GM21717 (cell line): Measurements from ENCODE around the gene SURF1.
A peak's percentile ranks its signal among the peaks of the same experiment; 100 is the strongest.

Experiments
- ATAC-seq: cut with Tn5 transposase; IDR thresholded peaks from one replicate; pipeline ENCODE4 v1.9.1; 2021; ENCODE audit warnings: mild to moderate bottlenecking, moderate library complexity; ENCODE audit not compliant: unreplicated experiment

SURF1 gene

DNA sequence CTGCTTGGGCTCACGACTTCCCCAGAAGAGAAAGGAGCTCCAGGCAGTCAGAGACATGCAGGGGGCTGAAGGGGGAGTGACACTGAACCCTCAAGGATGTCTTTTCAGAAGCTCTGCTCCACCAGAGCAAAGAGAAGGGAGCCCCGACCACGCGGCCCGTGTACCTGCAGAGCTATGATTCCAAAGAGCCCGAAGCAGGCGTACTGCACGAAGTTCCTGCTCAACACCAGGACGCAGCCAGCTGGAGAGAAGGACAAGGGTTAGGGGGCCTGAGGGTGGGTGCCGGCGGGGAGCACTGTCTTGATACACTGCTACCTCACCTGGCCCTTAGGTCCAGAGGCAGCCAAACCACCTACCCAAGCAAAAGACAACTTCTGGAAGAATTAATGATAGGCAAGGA is 10.1 kb upstream of the SURF1 start:
- ATAC-seq = no peak

DNA sequence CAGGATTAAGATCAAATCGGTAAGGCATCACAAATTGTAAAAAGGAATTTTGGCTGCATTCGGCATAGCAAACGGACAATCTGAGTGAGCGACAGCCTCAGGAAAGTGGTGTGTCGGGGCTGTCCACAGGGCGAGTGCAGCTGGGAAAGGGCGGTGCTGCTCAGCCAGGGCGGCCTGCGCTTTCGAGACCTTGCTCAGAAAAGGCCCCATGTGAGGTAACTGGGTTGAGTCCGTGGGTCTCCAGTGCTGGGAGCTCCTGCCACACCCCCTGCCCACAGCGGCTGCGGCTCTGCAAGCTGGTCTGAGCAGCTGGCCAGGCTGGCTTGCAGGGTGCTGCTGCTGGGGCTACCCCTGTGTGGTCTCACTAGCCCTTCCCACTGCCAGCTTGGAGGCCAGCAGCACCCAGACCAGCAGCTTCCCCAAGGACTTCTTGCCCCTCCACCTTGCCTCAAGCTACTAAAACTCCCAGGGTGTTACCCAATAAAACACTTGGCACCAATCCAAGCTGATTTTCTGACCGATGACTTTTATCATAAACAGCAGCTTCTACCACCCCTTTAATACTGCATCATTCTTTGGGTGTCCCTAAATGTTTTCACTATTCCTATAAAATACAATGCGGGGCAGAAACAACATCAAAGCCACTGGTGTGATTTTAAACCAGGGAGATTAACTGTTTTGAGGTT is 6.2 kb upstream of the SURF1 start:
- no peak for ATAC-seq

DNA sequence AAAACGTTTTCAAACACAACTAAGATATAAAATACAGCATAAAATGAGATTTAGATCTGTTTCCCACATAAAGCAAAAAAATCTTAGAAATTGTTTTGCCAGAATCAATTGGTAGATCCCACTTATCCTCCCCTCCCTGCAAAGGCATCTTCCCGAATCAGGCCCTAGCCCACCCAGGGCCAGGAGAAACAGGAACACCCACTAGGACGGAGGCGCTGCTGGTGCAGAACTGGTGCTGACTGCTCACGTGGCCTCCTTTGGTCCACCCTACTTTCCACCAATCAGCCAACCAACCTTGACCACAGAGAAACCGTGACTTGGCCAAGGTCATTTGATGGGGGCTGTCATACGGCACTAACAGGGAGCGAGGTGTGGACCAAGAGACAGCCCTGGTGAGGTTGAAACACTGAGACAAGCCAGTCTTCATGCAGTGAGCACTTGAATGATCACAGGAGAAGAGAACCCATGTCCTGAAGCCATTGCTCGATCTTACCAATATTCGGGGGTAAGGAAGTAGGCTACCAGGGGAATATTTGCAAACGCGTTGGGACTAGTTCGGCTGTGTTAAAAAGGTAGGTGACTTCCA is 5.3 kb upstream of the SURF1 start:
- ATAC-seq = no peak

DNA sequence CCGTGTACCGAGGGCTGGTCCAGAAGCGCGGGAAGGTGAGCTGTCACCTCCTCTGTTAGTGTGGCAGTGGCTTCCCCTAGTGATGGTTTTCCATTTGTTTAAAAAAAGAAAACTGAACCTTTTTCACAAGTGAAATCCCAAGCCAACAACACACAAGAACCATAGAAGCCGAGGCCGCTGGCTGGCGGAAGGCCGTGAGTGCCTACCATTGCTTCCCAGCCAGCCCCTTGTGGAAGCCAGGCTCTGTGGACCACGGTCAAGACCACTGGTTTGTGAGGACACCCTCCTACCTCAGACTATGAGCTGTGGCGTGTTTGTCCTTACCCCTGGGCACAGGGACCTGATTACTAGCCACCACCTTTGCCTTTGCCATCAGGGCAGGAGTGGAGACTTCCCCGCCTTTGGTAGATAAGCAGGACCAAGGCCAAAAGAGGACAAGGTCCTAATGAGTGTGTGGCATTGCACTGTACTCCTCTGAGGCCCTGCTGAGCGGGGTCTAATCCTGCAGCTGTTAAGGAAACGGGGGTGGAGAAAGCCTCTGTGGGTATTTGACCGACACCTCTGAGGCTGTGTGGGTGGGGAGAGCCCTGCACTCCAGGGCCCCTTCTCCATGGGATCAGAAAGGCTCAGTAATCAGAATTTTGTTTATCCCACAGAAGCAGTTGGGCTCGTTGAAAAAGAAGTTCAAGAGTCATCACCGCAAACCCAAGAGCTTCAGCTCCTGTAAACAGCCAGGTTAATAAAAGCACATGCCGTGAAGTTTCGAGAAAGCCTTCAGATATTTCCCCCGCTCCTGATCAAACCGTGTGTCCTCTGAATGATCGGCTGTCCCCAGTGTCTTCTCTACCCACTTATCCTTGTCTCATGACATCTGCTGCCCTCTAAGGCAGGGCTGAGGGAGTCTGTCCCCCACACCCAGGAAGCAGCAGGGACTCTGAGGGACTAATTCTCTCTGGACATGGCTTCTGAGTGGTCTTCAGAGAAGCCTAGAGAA is 4.4 kb upstream of the SURF1 start:
- ATAC-seq = no peak

DNA sequence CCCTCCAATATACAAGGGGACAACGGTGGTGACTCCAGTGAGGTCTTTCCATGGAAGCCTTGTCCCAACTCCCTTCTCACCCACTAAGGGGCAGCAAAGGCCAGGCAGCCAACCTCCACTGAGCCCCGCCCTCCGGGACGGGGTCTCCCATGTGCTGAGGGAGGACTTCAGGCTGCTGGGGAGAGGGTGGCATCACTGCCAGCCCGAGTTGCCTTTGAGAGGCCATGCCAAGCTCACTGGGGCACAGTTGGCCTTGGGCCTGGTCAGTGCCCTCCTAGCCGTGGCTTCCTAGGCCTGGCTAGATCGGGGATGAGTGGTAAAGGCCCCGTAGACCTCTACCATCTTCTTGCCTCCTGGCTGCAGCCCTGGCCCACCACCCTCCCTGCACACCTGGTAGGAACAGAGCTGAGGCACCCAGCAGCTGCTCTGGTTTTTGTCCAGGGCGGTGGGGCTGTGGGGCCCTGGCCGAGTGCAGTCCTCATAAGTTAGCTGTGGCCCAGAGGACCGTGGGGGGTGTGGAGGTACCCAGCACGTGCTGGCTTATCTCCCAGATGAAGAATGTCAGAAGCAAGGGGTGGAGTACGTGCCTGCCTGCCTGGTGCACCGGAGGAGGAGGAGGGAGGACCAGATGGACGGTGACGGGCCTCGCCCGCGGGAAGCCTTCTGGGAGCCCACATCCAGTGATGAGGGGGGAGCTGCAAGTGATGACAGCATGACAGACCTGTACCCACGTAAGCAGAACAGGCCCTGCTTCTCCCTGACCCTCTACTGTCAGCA is 3.3 kb upstream of the SURF1 start:
- ATAC-seq = no peak

DNA sequence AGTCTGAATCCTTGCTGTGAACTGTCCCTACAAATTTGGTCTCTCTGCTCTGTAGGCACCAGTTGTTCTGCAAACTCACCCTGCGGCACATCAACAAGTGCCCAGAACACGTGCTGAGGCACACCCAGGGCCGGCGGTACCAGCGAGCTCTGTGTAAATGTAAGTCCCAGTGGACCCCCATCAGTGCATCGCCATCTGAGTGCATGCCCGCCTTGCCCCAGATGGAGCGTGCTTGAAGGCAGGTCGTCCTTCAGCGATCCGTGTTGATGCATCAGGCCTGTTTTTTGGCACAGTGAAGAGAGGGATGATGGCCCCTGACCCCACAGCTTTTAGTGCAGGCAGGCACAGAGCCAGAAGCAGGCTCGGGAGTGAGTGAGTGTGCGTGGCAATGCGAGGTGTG is 1.4 kb upstream of the SURF1 start:
- no peak for ATAC-seq

DNA sequence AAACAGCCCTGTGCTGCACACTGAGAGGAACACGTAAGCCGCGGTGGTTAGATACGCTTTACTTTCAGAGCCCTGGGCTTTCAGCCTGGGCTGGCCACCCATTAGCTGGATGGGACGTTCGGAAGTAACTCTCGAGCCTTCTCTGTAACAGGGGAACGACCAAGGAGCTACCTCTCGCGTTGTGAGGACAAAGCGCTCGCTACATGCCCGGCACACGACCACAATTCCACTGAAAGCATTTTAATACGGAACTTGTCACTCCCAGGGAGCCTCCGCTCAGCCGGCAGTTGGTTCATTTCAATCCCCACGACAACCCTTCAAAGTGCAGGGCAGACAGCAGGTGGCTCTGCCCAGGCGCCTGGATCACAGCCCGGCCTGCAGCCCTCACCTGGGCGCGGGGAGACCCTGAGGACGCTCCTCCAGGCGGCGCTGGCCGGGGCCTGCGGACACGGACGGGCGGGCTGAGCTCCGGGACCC is 368 bp downstream of the SURF1 start:
- ATAC-seq = peak; percentile 7

DNA sequence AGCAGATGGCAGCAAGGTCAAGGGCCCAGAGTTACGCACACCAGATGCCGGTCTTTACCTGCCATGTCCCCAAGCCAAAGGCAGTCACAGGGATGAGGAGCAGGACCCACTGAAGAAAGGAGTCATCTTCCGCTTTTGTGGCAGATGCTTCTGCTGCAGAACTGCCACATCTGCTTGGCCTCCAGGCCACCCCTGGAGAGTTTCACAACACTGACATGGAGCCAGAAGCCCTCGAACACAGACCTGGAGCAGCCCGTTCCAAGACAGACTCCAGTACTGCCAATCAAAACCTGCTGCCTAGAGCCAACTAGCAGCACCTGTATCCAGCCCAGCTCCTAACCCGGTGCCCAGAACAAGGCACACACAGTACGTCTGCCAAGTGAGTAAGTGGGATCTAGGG is 1.5 kb downstream of the SURF1 start:
- ATAC-seq = no peak

DNA sequence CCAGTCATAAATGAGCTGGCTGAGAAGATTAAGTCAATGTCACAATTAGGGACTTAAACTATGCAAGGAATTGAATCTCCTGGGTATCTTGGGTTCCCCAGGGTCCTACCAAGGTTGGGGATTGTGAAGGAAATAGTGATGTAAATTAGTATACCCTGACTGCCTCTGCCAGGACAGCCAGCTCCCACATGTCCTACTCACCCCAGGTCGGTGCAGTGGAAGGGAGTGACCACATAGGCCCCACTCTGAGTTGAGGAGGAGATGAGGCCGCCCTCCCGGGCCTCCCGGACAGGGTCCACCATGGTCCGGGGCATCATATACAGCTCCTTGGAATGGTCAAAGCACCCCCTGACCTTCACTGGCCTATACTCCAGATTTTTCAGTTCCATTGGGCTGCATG is 2.7 kb downstream of the SURF1 start:
- no peak for ATAC-seq

DNA sequence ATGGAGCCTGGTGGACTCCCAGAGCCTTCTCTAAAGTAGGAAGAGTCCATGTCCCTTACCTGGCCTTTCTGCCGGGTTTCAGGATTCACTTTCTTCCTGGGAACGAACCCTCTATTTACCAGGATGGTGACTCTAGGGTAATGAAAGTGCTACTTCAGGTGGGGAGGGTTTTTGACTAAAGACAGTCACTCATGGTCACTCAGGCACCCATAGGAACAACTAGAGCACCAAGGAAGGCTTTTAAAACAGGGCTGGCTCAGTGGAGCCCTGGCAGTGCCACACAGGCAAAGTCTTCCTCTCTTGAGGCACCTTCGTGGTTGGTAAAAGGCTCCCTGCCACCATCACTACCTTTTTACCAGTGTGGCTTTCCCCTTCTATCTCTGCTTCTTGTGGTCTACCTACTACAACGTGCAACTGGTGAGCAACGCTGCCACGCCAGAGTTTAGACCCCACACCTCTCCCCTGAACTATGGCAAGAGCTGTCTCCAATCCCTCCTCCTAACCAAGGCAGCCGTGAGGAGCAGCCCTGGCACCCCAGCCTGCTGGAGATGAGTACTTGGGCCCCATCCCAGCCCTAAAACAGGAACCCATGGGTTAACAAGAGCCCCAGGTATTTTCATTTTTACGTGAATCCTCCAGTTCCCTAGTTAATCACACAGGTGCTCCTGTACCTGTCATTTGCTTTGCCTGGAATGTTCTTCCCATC is 3.5 kb downstream of the SURF1 start:
- ATAC-seq = no peak

DNA sequence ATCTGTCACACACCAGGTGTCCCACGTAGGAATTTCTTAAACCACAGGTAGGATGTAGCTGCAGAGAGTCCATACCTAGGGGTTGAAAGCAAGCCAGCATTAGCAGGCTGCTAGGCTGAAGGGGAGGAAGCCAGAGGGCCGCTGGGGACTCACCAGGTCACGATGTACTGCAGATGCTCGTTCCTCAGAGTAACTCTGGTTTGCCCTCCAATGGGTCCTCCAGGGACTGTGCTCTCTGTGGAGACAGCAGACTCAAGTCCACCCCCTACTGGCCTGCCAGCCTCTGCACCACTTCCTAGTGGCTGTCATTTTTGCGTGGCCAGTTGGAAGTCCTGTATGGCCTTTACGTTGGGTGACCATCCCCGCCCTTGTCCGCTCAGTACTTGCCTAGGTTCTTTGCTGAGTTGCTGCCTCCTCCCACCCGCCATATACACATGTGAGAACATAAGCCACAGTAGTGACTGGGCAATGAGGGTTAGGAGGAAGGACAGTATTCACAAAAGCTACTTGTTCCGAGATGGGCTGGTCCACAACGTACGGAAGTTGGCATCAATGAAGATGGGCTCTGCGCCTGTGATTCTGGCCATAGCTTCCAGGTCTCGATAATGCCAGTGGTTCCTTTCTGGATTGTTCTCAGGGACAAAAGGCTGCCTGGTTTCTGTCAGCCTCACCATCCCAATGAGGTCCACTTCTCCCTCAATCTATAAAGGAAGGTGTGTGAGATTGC is 4.2 kb downstream of the SURF1 start:
- ATAC-seq = no peak

DNA sequence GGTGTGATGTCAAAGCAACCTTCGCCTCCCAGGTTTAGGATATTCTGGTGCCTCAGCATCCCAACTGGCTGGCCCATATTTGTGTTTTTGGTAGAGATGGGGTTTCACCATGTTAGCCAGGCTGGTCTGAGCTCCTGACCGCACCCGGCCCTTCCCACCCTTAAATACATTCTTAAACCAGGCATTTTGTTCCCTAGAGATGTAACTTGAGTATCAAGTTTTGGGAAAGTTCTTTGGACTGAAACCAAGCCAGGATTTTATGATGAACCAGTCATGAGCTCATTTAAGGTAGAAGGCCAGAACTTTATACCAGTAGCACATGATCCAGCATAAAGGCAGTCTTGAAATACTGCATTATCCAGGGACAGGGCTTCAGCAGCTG is 4.8 kb downstream of the SURF1 start:
- ATAC-seq = no peak

DNA sequence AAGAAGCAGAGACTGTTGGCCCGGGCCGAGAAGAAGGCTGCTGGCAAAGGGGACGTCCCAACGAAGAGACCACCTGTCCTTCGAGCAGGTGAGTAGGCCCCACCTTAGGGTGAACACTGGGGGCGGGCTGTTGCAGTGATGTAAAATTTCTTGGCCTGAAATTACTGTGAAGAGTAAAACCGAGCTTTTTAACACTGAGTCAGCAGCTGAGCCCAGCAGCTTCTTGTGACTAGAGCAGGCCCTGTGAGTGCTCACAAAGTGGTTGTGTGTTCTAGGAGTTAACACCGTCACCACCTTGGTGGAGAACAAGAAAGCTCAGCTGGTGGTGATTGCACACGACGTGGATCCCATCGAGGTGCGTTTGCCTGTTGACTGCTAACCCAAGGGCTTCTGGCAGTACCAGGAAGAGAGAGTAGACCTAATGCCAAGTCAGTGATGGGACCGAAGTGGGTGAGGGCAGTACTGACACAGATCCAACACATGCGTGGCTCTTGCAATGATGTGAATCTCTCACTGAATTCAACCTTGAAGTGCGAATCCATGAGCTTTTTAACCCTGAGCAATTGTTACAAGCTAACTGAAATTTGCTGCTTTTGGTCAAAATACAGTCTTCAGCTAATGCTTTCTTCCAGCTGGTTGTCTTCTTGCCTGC is 6.2 kb downstream of the SURF1 start:
- no peak for ATAC-seq

DNA sequence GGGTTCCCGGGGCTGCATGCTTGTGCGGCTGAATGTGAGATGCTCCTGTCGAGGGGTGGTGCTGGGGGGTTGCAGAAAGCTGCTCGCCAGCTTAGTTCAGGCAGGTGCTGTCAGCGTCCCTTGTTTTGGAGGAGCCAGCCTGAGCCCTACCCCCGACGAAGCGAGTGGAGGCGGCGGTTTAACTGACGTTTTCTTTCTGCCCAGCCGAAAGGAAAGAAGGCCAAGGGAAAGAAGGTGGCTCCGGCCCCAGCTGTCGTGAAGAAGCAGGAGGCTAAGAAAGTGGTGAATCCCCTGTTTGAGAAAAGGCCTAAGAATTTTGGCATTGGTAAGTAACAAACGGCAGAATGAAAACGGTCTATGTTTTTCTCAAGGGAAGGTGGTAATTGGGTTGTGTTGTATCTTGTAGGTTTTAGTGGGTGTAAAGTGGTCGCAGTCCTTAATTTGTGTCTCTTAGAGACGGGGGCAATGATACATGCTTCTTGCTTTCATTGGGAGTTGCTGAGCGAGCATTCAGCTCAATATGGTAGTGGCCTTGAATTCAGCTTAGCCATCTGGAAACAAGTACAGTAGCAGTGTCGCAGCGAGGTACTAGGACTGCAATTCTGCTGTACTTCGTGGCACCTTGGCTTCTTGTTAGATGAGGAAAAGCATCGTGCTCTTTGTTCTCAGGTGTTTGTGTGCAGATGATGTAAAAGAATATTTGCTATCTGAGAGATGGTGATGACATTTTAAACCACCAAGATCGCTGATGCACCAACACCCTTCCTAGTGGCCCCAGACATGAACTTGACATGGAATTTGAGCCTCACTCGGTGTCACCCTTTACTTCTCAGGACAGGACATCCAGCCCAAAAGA is 7.3 kb downstream of the SURF1 start:
- ATAC-seq = no peak

DNA sequence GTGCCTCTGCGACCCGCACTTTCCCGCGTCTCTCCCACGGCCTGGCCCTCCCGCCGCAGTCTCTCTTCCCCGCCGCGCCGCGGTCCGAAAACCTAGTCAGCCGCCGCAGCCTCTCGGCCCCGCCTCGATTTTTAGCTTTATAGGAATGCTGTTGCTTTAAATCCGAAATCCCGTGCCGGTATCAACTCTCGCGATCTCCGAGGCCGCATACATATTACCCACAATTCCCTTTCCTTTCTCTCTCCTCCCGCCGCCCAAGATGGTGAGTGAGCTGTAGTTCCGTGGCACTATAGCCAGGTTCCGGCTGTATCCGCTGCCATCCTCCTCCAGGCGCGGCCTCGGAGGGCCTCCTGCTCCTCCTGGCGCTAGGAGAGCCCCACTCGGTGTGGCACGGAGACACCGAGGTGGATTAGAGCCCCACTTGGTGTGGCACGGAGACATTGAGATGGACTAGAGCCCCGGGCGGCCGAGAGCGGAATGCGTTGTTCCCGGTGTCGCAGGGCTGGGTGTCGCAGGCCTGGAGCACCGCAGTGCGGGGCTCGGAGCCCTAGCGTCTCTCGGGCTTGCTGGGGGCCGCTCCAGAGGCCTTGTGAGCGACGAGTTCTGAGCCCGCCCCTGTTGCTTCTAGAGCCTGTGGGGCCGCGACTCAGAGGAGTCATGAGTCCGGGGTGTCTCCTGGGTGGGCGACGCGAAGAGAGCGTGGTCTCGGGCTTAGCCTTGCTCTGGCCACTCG is 8.1 kb downstream of the SURF1 start, which contains the start of the genes MED22 and RPL7A:
Gene MED22 (minus strand): TSS at position 147 of the 733 bp plus-strand sequence. CDS start 1,469 bp downstream, outside the sequence.
Gene RPL7A (plus strand): TSS at position 234 of the 733 bp plus-strand sequence. CDS start 26 bp downstream, at position 260.
- peak; percentile 64 for ATAC-seq

DNA sequence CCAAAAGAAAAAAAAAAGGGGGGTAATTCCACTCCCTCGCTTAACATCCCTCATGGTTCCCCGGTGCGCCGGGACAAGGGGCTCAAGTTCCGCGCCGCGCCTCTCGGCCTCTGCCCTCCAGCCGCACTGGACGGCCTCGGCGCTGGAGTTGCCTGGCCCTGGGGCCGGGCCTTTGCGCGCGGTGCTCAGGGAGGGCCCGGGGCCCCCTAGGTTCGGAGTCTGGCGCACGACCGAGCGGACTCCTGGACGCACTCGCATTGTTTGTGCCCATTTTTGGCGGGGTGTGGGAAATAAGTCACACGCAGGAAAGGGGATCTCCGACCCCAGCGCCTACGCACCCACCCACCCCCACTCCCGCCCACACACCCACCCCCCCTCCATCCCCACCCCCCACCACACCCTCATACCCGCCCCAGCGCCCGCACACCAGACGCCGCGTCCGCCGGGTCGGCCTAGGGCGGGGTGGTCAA is 8.7 kb downstream of the SURF1 start:
- peak; percentile 34 for ATAC-seq
